PC-9 (cell line): Measurements from ENCODE around the gene HSP90AB1.

ENCODE experiments used
- CTCF ChIP-seq: fragments of 200-600 bp; sonication (generic); conservative IDR thresholded peaks from 2 replicates; pipeline ENCODE4 v1.6.1; 2017; ENCODE audit warnings: mixed run types, antibody characterized with exemption, mild to moderate bottlenecking, moderate library complexity
- EZH2 ChIP-seq: fragments of 200-600 bp; sonication (generic); IDR thresholded peaks from 2 replicates; pipeline ENCODE4 v1.8.0; 2017; ENCODE audit warnings: antibody characterized with exemption, low read depth

- TF ChIP-seq CTCF, result no peak
- TF ChIP-seq EZH2, result no peak
Measured at GRCh38 chr6:44275271-44275748, 28.4 kb downstream of the HSP90AB1 start.
